Ovary (tissue), 9 donors: Measurements from ENCODE around the gene AGAP2. TPM values are rescaled to one million over a fixed set of nuclear protein-coding genes. Genes with fewer than 3 reads are reported as not detected.
A peak's percentile ranks its signal among the peaks of the same experiment; 100 is the strongest.

Experiments
- DNase-seq, 5 donors: peaks; one replicate each; pipeline ENCODE4 v3.0.0-alpha.2; 2019 to 2020
- H3K27ac ChIP-seq, 2 donors: fragments of 200-600 bp; one replicate each; pipeline versions ENCODE4 v1.5.1 to v1.8.0; 2019 to 2022
- H3K27me3 ChIP-seq: fragments of 200-600 bp; one replicate; pipeline ENCODE4 v1.8.0; 2022
- H3K36me3 ChIP-seq: fragments of 200-600 bp; sonication (generic); one replicate; pipeline ENCODE4 v1.5.1; 2019
- H3K4me1 ChIP-seq: one replicate; pipeline ENCODE4 v1.8.1; 2013; ENCODE audit warnings: mild to moderate bottlenecking, moderate library complexity; ENCODE audit not compliant: insufficient read depth
- H3K4me3 ChIP-seq: fragments of 200-600 bp; sonication (generic); one replicate; pipeline ENCODE4 v1.5.1; 2017
- H3K9me3 ChIP-seq, 2 donors: fragments of 200-600 bp in 1 of 2; sonication (generic) in 1 of 2; one replicate each; pipeline versions ENCODE4 v1.5.1 to v1.8.1; 2013 to 2019; ENCODE audit warnings: mild to moderate bottlenecking in 1 of 2, moderate library complexity in 1 of 2
- CTCF ChIP-seq, 3 donors: fragments of 450-650 bp in 2 of 3; fragments of 200-600 bp in 1 of 3; IDR thresholded peaks; one replicate each; pipeline versions ENCODE4 v1.5.1 to v1.8.0; 2016 to 2022; ENCODE audit warnings: antibody characterized with exemption in 3 of 3, mild to moderate bottlenecking in 1 of 3
- EP300 ChIP-seq: sonication (generic); formaldehyde crosslinking; IDR thresholded peaks from one replicate; pipeline ENCODE4 v1.6.1; 2017; ENCODE audit warnings: antibody characterized with exemption
- POLR2A ChIP-seq: fragments of 450-650 bp; IDR thresholded peaks from one replicate; pipeline ENCODE4 v1.6.1; 2017; ENCODE audit warnings: antibody characterized with exemption, mild to moderate bottlenecking, moderate library complexity
- WGBS, 3 donors: extraction: QIAGEN DNeasy Blood & Tissue Kit in 1 of 3; methylation state at CpG; one replicate each; pipeline versions ENCODE4 v1.1.5 to v1.1.7; 2013 to 2017; 5-methylcytosine and 5-hydroxymethylcytosine counted together
- intact Hi-C, 4 donors: fragments of 100-400 bp; cut with DNase I; formaldehyde crosslinking; loops; one replicate each; pipeline versions ENCODE4 v1.11.0 to v1.15.1; 2022 to 2023
- polyA plus RNA-seq, 2 donors: library from polyadenylated mRNA; stranded (reverse); fragments of 200-250 nt in 1 of 2; fragments of 350-450 nt in 1 of 2; fragmentation: Illumina TruSeq in 1 of 2; extraction: RNeasy Lipid Tissue Mini Kit (QIAGEN cat#74804) in 1 of 2; gene quantifications; one replicate each; pipeline ENCODE4 v1.2.3, GENCODE V29; 2013 to 2014
- total RNA-seq, 7 donors: library from RNA; depleted of rRNA in 2 of 7; stranded (reverse); fragments of >200 nt in 2 of 7; fragmentation: NEBNext Ultra II Directional in 3 of 7; extraction: Animal tissue kit (Norgen Biotek cat#: 25700) in 3 of 7; gene quantifications; one replicate each; pipeline versions ENCODE4 v1.1.0 to v1.2.4, GENCODE V29; 2016 to 2023
- donor health status: DM: no; HTN: no; CAD: no; lungs with moderate emphysema.
- donor health status: DM: no; HTN: no; CAD: no.
- donor health status: Bipolar disorder and iron deficiency.
- donor health status: DM: yes; HTN: yes; CAD: no.
- donor health status: DM: no; HTN: no; CAD: no.
- donor health status: DM: yes; HTN: yes; CAD: no.

The AGAP2 gene
- total and polyA plus RNA-seq, 9 donors = 0.33 to 1.3 (median 0.60) TPM

GRCh38 chr12:57782243-57782607, 43.7 kb upstream of the AGAP2 start:
- no peaks in the 10 kb centered on the region for H3K36me3 ChIP-seq
- H3K27me3 ChIP-seq = no peaks in the 10 kb centered on the region
- TF ChIP-seq CTCF (IDR thresholded peaks at IDR 0.05) = no peak
- TF ChIP-seq EP300 = no peak
- TF ChIP-seq POLR2A = no peak
- H3K4me3 ChIP-seq = peak overlapping the region; percentile 93
- DNase-seq = no peak
- H3K4me1 ChIP-seq = peaks cover 3% of the 10 kb centered on the region
- intact Hi-C loops = loop anchor here in 2 of 4 donors (2.0 to 10.0 kb wide), 2 partner anchors 53 to 123 kb away; no protein-coding TSS in a partner anchor
- WGBS, 3 donors = 4 to 12% (median 5%) methylated on average over 4 of the region's 4 CpGs
- no peaks in the 10 kb centered on the region for H3K9me3 ChIP-seq
- no peak overlapping the region for H3K27ac ChIP-seq

DNA sequence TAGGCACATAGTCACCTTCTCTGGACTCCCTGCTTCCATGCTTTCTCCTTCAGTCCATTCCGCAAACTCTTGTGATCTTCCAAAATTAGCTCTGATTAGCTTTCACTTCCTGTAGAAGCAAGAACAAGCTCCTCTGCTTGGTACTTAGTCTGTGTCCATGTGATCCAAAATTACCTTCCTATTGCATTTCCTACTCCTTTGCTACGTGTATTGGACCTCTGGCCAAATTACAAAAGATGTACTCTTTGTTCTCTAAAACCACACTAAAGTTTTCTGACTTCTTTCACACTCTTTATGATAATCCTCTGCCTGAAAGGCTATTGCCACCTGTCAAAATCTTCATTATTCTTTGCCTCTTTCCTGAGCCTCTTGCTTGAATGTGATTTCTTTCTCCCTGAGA, 43.3 kb upstream of the AGAP2 start:
- DNase-seq = no peak
- Histone ChIP-seq H3K4me3 (no peak overlapping the region), H3K9me3 (no peaks in the 10 kb centered on the region), H3K27me3 (no peaks in the 10 kb centered on the region), H3K27ac (no peak overlapping the region), H3K36me3 (no peaks in the 10 kb centered on the region), H3K4me1 (peaks cover 3% of the 10 kb centered on the region)
- no peak for TF ChIP-seq POLR2A
- no peak for TF ChIP-seq EP300
- no peak for TF ChIP-seq CTCF (IDR thresholded peaks at IDR 0.05)
- intact Hi-C loops = loop anchor here in 2 of 4 donors (2.0 to 10.0 kb wide), 2 partner anchors 53 to 123 kb away; no protein-coding TSS in a partner anchor
- WGBS, 3 donors = 70 to 76% (median 72%) methylated on average over 2 of the region's 2 CpGs

- no peak overlapping the region for H3K4me3 ChIP-seq
- H3K27ac ChIP-seq = no peak overlapping the region
- WGBS, 3 donors = 91 to 98% (median 96%) methylated on average over 3 of the region's 3 CpGs
- H3K9me3 ChIP-seq = no peaks in the 10 kb centered on the region
- H3K27me3 ChIP-seq = no peaks in the 10 kb centered on the region
- no peak for TF ChIP-seq EP300
- TF ChIP-seq CTCF (IDR thresholded peaks at IDR 0.05) = no peak
- no peak for TF ChIP-seq POLR2A
- no peaks in the 10 kb centered on the region for H3K36me3 ChIP-seq
- intact Hi-C loops = loop anchor here in 1 of 4 donors (10.0 kb wide), 1 partner anchor 54 kb away; no protein-coding TSS in a partner anchor
- DNase-seq = no peak
- H3K4me1 ChIP-seq = peaks cover 3% of the 10 kb centered on the region
Observed at GRCh38 chr12:57781244-57781643, 42.7 kb upstream of the AGAP2 start.

DNA sequence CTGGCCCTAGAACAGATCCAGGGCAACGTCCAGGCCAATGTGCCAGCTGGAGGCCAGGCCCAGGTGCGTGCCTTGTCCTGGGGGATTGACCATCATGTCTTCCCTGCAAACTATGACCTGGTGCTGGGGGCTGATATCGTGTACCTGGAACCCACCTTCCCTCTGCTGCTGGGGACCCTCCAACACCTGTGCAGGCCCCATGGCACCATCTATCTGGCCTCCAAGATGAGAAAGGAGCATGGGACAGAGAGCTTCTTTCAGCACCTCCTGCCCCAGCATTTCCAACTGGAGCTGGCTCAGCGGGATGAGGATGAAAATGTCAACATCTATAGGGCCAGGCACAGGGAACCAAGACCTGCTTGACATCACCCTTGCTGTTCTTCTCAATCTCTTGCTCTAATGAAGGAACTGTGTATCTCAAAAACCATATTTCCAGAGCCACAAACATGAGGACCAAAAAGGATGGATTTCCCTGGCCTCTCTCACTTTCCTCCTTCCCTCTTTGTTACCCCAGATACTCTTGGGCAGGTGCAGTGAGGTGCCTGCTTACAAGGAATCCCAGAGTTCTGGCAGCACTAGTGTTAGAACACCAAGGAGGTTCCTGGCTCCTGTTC, 41.8 kb upstream of the AGAP2 start:
- 70 to 76% (median 72%) methylated on average over 4 of the region's 4 CpGs for WGBS, 3 donors
- Histone ChIP-seq H3K36me3 (no peaks in the 10 kb centered on the region), H3K27ac (no peak overlapping the region)

More for the DNA sequence above, 41.8 kb upstream of the AGAP2 start:
- DNase-seq = no peak
- intact Hi-C loops = loop anchor here in 1 of 4 donors (10.0 kb wide), 1 partner anchor 54 kb away; no protein-coding TSS in a partner anchor
- H3K27me3 ChIP-seq = no peaks in the 10 kb centered on the region
- peaks cover 3% of the 10 kb centered on the region for H3K4me1 ChIP-seq
- no peaks in the 10 kb centered on the region for H3K9me3 ChIP-seq
- TF ChIP-seq EP300 = no peak
- no peak for TF ChIP-seq POLR2A
- TF ChIP-seq CTCF (IDR thresholded peaks at IDR 0.05) = no peak
- no peak overlapping the region for H3K4me3 ChIP-seq
